Left lobe of liver (tissue), 2 donors: ENCODE data around the gene HOXA9. TPM values are rescaled to one million over a fixed set of nuclear protein-coding genes. Genes with fewer than 3 reads are reported as not detected.

Experiments
- ATAC-seq: fragments of 200-7000 bp; cut with Tn5 transposase; one replicate; pipeline ENCODE4 v1.9.1; 2020; ENCODE audit warnings: mild to moderate bottlenecking, moderate library complexity
- DNase-seq: peaks from one replicate; pipeline ENCODE4 v3.0.0-alpha.2; 2020; ENCODE audit warnings: low spot score
- total RNA-seq: library from RNA; stranded (reverse); gene quantifications from one replicate; pipeline ENCODE4 v1.2.1, GENCODE V29; 2021
- donor health status: DM: no; HTN: no; CAD: no; lungs with moderate emphysema.
- donor health status: DM: no; HTN: yes; CAD: no.

Gene HOXA9
- total RNA-seq = not detected

DNA sequence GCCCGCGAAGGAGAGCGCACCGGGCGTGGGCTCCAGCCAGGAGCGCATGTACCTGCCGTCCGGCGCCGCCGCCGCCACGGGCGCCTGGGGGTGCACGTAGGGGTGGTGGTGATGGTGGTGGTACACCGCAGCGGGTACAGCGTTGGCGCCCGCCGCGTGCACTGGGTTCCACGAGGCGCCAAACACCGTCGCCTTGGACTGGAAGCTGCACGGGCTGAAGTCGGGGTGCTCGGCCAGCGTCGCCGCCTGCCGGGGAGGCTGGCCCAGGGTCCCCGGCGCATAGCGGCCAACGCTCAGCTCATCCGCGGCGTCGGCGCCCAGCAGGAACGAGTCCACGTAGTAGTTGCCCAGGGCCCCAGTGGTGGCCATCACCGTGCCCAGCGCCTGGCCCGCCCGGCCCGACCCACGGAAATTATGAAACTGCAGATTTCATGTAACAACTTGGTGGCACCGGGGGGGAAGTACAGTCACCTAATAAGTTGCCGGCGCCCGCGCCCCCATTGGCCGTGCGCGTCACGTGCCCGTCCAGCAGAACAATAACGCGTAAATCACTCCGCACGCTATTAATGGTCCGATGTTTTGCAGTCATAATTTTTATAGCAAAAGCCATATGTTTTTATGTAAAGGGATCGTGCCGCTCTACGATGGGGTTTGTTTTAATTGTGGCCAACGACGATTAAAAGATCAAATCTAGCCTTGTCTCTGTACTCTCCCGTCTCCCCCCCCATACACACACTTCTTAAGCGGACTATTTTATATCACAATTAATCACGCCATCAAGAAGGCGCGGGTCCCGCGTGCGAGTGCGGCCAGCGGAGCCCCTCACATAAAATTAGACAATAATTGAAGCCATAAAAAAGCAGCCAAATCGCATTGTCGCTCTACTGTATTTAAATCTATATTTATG is at the start of gene HOXA9:
Gene HOXA9 (minus strand): TSS at position 449 of the 907 bp plus-strand sequence. CDS start 80 bp downstream, at position 369.
- no peak for DNase-seq
- no peak for ATAC-seq

DNA sequence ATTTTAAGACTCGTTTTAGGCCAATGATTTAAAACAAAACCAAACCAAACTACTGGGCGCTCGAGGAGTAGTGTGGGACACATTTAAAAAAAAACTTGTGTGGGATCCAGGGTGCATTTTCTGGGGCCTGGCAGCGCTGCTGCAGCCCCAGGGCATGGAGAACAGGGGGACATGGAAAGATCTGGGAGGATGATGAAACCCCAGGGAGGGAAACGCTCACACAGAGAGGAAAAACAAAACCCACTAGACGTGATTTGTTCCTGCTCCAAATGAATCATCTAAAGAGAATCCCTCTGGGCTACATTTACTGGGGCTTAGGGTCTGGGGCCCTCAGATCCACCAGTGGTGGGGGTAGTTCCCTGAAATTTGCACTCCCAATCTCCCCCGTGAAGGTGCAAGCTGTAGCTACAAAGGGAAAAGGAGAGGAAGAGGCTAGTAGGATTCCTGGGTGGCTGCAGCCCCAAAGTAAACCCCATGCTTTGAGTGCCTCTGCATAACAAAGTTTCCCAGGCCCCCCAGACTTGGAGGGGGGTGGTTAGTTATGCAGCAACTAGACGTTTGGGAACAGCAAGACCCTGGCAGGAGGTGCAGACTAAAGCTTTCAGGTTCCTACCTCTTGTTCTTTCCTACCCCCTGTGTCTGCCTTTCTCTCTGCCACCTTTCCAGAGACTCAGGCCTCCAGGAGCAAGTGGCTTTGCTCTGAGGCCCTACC is 49.1 kb upstream of the HOXA9 start:
- DNase-seq (no peak), ATAC-seq (no peak)

DNA sequence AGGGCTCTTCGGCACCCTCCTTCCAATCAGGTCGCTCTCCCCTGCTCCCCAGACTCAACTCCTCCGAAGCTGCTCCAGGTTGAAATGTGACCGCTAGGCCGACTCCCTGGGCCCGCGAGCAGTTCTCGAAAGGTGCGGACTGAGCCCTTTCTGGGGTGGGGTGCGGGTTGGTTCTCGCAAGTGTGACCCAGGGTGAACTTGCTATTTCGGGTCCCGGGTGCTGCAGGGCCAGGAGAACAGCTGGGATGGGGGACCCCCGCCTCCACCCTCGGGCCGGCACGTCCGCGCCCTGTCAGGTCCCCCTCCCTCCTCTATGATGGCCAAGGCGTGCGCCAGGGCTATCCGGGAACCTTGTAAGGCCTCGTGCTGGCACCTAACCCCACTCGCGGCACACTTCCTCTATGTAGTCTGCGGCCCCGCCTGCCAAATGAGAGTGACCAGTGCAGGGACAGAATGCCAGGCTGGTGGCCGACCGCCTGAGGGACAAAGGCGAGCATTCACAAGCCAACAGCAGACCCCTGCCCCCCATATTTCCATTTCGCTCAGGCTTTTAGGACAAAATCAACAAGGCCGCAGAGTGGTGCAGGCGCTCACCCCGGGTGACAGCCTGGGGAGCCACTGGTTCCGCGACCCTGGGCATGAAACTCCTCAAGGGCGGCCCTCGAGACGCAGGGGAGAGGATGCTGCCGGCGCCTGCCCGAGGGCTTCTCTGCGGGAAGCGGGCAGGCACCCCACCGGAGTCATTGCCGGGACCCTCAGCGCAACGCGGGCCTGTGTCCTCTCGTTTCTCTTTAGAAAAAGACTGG is 48.3 kb upstream of the HOXA9 start:
- DNase-seq (no peak), ATAC-seq (no peak)

DNA sequence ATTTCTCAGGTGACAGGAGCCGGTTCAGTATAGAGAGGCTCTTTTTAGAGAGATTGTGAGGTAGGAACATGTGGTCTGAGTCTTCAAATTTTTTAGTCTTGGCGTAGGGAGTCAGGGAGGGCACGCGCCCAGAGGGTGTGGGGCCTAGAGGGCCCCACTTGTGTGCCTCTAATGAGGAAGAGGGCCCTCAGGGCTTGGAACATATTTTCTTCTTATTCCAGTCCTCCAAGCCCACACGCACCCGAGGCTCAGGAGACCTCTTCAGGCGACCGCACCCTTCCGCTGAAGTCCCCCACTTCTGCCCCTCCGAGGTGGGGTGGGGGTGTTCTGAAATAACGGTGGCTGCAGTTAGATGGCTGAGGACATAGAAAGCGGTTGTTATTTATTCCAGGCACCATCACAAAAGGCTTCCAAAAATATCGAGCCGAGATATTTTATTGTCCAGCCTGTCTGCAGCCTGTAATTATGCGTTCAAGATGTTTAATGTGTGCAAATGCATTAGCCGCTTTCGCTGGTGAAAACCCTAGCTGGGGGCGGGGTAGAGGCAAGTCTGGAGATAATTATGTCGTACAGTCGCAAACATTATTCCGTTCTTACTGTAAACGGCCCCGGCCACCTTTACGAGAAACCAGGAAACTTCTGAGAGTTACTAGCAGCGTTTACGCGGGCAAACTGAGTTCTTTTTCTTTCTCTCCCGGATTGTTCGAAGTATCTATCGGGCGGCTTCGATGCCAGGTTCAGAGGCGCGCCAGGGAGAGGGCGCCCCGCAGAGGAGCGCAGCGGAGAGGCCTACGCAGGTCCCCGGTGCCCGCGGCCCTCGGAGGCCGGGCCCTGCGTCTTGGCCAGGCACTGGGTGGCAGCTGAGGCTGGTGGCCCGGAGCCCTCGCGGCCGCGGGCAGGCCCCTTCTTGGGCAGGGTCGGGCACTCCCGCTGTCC is 47.4 kb upstream of the HOXA9 start:
- DNase-seq = no peak
- no peak for ATAC-seq

DNA sequence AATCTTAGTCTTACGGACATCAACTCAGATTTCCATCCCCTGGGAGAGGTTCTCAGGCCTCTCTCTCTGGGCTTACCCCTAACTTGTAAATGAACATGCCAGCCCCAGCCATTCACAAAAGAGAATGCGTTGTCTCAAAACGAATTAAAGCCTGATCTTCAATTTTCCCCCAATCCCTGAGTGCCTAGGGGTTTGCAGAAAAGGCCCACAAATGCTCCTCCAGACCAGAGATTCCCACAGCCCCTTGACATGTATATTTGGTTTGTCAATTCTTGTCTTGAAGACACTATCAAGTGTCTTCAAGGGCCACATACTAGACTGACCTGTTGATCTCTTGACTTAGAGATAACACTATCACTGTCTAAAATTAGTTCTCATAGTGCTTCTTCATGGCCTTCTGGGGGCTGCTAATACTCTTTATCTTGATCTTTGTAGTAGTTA is 46.4 kb upstream of the HOXA9 start:
- ATAC-seq (no peak), DNase-seq (no peak)

DNA sequence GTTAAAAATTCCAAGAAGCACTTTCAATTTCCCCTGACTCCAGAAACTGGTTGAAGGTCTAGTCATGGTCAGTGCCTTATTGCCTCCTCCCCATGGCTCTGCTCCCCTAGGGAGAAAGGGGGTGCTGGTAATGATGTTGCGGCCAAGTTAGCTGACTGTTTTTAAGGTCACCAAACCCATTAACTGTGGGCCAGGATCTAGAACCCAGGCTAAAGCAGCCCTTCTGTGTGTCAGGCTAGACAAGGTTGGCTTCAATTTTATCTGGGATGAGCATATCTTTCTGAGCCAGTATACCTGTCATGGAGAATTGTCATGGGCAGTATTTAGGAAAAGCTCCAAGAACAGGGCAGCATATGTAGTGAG is 45.7 kb upstream of the HOXA9 start:
- DNase-seq (no peak), ATAC-seq (peak; percentile 7)

DNA sequence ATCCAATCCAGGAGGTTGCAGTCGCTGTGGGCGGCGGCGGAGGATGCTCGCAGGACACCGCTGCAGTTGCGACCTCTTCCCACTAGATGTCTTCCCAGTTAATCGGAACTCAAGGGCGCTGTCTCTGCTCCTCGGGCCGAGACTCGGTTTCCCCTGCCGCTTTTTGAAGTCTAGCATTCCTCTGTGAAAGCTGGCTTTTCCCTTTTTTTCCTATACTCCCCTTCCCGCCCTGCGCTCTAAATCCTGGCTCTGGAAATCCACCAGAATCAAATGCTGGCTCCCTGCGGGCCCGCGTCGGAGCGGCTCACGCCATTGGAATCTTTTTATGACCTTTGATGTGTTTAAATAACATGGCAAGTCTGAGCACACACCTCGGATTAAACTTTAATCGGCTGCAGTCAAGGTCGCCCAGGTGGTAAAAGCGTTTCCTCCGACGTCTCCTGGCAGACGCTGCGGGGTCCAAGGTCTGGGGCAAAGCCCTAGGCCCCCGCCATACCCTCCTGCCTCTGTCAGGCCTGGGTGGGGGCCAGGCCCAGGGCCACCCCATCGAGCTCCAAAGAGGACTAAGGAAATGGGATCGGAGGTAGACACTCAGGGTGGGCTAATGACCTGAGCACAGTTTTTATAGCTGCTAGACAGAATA is 45.2 kb upstream of the HOXA9 start:
- DNase-seq = peak; percentile 72

DNA sequence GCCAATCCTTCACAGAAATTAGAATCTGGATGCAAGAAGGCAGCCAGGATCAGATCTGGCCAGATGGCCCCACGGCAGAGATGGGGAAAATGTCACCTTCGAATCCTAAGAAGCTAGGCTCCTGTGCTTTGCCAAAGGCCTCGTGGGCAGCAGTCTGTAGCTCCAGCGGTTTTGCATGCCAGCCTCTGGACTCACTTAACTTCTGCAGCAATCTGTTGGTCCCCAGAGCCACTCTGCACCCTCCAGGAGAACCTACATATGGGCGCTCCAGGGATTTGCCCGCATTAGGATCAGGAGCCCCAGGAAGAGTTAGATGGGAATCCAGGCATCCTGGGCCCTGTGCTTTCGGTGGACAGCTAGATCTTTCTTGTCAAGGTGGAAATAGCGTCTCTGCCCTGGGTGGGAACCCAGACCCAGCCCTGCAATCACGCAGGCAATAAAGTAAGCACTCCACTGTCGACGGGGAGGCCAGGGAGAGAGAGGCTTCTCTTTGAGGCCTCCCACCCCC is 44.6 kb upstream of the HOXA9 start:
- ATAC-seq (no peak), DNase-seq (no peak)

More for the DNA sequence above, 45.2 kb upstream of the HOXA9 start:
- ATAC-seq = peak; percentile 90

DNA sequence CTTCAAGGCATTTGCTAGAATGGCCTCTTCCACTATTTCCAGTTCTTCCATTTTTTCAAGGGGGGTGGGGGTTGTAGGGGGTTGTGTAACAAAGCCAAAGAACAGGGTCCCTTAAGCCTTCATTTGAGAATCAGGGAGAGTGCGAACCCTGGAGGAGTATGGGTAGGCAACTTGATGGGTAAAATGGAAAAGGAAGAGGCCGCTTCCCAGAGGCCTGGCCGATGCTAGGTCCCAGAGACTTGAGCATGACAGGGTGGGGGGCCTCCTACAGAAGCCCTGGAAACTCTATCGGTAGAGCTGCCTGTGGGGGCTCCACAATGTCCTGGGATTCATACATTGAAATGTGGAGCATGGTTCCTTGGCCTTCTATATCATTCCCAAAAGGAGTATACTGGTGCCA is 43.7 kb upstream of the HOXA9 start:
- DNase-seq (no peak), ATAC-seq (no peak)

DNA sequence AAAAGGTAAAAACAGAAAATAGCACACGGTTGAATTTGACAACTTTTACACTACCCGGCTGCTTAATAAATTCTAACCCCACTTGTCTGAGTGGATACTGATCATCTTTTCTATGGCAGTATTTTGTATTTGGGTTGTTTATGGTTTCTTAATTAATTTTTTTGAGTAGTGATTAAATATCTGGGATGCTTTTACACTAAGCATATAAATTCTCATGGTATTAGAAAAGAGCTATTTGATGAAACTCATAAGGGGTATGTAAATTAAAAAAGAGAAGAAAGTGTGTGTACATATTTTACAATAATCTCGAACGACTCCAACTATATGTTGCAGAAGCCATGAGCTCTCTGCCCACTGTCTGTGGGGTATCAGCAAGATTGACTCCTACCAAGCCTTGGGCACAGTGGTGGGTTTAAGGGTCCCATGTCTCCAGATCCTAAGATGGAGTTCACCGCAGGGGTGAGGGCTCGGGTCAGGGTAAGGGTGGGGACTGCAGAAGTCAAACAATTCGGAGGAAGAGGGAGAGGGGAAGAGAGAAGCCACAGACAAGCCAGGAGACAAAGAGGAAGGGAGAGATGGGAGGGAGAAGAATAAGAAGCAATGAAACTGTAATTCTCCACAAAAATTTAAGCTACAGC is 42.1 kb upstream of the HOXA9 start:
- ATAC-seq = no peak
- peak; percentile 6 for DNase-seq

DNA sequence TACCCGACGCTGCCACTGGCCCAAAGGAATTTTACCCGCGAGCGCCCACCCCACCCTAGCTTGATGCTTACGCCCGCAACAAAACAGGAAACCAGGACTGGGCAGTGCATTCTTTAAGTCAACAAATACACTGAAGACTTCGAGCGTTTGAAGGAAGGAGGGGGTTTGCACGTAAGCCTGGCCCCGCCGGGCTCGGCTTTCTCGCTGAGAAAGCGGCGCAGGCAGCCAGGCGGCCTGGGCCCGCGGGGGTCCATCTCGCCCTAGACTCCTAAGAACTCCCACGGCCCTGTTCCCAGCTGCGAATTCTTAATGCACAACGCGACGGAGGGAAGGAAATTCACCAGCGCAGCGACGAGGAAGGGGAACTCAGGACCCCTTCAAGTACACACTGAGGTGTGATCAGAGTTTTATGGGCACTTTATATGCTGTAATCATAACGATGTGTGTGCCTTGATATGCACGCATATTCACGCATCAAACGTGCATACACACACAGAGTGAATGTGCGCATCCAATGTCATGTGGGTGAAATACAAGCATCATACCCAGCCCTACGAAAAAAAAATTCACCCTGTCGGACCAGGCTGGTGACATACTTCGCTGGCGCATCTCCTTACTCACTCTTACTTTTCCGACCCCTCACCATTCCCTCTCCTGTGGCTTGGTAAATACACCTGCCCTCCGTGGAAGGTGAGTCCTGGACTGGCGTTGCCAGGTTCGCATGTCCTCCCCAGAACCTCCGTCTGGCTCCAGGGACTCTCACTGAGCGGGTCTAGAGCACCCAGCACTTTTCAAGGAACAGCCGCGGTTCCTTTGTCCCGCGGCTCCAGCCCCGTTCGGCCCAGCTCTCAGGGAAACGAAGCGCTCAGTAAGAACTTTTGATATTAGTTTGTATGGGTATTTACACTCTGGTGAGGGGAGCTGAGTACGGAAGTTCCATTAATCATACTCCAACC is 40.3 kb upstream of the HOXA9 start:
- no peak for DNase-seq
- no peak for ATAC-seq

DNA sequence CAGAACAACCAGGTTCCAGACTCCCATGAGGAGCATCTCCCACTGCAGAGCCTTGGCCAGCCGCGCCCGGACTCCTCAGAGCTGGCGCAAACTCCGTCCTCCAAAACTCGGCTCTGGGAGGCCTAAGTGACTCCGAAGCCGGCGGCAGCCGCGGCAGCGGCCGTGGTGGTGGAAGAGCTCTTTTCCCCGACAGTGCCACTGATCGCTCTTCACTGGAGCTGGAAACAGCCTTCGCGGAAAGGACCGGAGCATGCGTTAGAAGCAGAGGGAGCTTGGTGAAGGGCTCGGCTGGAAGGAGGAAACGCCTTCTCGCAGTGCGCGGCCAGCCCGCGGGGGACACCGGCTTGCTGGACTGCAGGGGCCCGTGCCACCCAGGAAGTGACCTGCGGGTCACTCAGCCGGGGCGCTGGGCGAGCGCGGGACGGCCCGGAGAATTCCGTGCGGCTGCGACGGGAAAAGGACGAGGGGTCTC is 39.5 kb upstream of the HOXA9 start:
- ATAC-seq = no peak
- peak; percentile 43 for DNase-seq

DNA sequence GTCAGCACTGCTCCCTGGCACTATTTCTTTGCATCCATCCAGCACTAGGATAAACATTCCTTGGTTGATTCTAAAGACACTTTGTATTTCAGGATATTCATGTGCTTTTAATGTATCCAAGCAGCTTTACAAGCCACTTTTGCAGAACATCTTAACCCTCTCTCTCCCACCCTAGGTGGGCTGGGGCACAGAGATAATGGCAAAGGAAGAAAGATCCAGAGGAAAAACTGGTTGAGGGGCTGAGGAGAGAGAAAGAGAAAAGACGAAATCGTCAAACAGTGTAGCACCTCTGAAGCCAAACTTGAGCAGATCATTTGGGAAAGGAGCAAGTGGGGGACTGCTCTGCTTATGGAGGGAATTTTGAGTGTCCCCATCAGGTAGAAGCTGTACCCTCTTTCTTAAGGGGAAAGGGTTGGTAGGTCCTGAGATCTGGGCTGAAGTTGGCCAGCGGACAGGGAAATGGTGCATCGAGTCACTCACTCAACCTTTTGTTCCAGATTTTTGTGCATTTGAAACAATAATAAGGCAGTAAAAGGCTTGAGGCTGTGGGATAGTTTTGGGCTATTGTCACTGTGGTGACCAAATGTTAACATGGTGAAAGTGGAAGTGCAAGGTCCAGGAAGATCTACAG is 38.7 kb upstream of the HOXA9 start:
- ATAC-seq = no peak
- peak; percentile 2 for DNase-seq

DNA sequence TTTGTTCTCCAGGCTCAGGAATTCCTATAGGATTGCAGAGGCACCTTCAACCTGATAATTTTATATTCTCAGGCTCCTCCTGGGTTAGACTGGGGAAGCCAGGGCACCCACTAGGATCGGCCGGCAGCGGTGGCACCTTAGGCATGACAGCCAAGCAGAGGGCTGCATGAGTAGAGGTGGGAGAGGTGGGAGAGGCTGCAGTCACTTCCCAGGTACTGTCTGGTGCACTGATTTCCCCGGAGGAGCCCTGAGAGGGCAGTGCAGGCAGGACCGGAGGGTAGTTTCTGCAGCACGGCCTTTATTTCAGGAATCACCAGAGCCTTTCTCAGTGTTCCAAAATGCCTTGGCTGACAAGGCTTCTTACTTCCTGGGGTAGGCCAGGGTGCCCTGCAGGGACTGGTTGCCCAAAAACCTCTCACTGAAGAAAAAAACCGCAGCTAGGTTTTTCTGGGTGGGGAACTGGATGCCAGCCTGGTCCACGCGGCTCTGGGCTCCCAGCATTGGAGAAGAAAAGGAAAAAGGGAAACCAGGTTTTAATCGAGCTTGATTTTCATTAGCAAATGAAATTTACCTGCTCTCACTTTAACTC is 38.1 kb upstream of the HOXA9 start:
- DNase-seq = peak; percentile 15
- no peak for ATAC-seq

DNA sequence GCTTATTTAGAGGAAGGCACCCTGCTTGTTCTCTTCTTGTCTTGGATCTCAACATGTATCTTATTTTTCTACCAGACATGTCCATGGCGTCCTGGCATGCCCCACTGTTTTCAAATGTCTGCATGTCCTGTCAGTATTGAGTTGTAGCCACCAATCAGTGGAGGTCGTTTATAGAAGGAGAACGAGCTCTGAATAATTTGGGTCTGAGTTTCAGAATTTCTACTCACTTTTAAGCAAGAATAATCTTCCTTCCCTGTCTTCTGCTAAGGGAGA is 37.5 kb upstream of the HOXA9 start:
- DNase-seq = no peak
- ATAC-seq = no peak

DNA sequence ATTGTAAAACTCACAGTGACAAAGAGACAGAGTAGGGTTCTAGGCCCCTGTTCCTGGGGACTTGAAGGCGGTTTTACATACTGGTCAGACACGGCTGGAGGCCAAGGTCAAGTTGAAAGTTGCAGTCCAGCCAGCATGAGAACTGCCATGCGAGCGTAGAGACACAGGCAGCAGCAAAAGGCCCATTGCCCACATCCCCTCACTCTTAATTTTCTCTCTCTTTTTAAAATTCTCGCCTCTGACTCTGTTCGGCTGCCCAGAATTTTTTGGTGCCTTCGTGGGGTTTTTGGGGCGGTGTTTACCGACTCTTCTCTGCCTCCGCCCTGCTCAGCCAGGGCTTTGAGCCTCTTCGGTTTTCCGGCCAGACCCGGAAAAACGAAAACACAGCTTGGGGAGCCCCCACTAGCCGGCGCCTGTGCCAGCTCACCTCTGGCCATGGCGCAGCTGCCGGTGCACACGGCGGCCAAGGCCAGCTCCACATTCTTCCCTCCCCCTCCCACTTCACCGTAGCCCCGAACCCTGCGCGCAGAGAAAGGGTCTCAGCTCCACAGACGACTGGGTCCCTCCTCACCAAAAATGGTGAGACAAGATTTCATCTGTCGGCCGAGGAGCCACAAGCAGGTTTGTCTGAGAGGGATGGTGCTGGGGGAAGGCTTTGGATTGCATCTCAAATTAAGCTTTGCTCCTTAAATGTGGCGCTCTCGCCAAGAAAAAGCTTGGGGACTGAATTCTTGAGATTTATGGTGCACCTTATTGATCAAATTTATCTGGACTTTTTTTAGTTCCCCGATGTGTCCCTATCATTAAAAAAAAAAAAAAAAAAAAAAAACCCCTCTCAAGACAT is 36.9 kb upstream of the HOXA9 start:
- DNase-seq (peak; percentile 39), ATAC-seq (peak; percentile 10)
